ENCODE measurements around the gene CTDSPL.

DNA sequence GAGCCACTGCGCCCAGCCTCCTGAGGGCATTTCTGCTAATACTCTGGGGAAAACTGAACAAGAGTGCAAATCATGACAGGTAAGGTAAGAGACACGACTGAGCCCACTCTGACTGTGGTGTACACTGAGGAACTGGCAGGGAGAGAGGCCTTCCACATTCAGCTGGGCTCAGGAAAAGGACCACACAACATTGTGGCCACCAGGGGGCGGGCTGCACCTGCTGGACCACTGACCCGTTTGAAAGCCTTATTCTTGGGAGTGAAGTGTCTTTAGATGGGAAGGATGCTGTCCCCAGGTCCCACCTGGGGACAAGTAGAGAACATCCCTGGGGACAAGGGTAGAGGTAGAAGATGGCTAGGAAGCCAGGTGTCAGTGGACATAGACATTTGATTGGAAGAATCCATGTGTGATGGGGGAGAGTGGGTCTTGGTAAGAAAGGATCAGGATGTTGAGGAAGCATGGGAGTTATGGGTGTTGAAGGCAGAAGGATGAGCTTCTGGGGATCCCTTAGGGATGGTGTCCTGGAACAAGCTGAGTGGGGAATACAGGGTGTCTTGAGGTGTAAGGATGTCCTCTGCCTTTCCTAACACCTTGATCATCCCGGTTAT is 6.2 kb upstream of the CTDSPL start:
- TF ChIP-seq, protein P1, sequence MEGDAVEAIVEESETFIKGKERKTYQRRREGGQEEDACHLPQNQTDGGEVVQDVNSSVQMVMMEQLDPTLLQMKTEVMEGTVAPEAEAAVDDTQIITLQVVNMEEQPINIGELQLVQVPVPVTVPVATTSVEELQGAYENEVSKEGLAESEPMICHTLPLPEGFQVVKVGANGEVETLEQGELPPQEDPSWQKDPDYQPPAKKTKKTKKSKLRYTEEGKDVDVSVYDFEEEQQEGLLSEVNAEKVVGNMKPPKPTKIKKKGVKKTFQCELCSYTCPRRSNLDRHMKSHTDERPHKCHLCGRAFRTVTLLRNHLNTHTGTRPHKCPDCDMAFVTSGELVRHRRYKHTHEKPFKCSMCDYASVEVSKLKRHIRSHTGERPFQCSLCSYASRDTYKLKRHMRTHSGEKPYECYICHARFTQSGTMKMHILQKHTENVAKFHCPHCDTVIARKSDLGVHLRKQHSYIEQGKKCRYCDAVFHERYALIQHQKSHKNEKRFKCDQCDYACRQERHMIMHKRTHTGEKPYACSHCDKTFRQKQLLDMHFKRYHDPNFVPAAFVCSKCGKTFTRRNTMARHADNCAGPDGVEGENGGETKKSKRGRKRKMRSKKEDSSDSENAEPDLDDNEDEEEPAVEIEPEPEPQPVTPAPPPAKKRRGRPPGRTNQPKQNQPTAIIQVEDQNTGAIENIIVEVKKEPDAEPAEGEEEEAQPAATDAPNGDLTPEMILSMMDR (IDR thresholded peaks at IDR 0.05): peak; percentile 94
- TF ChIP-seq POLR2AphosphoS5 (IDR thresholded peaks at IDR 0.05; ENCODE audit: low read depth, low read length) (no peak), FOXM1 (IDR thresholded peaks at IDR 0.05; ENCODE audit: low read depth) (no peak), RFX5 (IDR thresholded peaks at IDR 0.05; ENCODE audit: low read length) (no peak)
- TF ChIP-seq, protein P2, sequence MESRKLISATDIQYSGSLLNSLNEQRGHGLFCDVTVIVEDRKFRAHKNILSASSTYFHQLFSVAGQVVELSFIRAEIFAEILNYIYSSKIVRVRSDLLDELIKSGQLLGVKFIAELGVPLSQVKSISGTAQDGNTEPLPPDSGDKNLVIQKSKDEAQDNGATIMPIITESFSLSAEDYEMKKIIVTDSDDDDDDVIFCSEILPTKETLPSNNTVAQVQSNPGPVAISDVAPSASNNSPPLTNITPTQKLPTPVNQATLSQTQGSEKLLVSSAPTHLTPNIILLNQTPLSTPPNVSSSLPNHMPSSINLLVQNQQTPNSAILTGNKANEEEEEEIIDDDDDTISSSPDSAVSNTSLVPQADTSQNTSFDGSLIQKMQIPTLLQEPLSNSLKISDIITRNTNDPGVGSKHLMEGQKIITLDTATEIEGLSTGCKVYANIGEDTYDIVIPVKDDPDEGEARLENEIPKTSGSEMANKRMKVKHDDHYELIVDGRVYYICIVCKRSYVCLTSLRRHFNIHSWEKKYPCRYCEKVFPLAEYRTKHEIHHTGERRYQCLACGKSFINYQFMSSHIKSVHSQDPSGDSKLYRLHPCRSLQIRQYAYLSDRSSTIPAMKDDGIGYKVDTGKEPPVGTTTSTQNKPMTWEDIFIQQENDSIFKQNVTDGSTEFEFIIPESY (IDR thresholded peaks at IDR 0.05; ENCODE audit: borderline replicate concordance, low read depth): no peak

Data from SK-N-SH (cell line).